BE2C (cell line): ENCODE results near the gene DPP10.
"Not testable (repeated sequence)": the region's sequence is repeated elsewhere in the genome, so short reads cannot be mapped to it uniquely, and the experiment has no call there.

ENCODE experiments used
- DNase-seq: peaks from one replicate; pipeline ENCODE4 v3.0.0-alpha.2; 2020
- H3K27me3 ChIP-seq: fragments of 250-450 bp; sonication (Bioruptor Pico); 2 replicates; pipeline ENCODE4 v1.5.1; 2020; ENCODE audit warnings: mild to moderate bottlenecking
- H3K36me3 ChIP-seq: fragments of 250-450 bp; sonication (Bioruptor Pico); 2 replicates; pipeline ENCODE4 v1.5.1; 2020; ENCODE audit warnings: mild to moderate bottlenecking
- H3K4me1 ChIP-seq: fragments of 250-450 bp; sonication (Bioruptor Pico); 2 replicates; pipeline ENCODE4 v1.5.1; 2020
- H3K4me3 ChIP-seq: 2 replicates; pipeline ENCODE4 v1.5.1; 2011; ENCODE audit warnings: low read depth, low read length
- H3K9me3 ChIP-seq: fragments of 250-450 bp; sonication (Bioruptor Pico); 2 replicates; pipeline ENCODE4 v1.5.1; 2020
- TF ChIP-seq, protein P1 (sequence below): IDR thresholded peaks from 2 replicates; pipeline ENCODE4 v1.5.1; 2012; ENCODE audit warnings: mild to moderate bottlenecking, low read depth, low read length

DPP10 gene

DNA sequence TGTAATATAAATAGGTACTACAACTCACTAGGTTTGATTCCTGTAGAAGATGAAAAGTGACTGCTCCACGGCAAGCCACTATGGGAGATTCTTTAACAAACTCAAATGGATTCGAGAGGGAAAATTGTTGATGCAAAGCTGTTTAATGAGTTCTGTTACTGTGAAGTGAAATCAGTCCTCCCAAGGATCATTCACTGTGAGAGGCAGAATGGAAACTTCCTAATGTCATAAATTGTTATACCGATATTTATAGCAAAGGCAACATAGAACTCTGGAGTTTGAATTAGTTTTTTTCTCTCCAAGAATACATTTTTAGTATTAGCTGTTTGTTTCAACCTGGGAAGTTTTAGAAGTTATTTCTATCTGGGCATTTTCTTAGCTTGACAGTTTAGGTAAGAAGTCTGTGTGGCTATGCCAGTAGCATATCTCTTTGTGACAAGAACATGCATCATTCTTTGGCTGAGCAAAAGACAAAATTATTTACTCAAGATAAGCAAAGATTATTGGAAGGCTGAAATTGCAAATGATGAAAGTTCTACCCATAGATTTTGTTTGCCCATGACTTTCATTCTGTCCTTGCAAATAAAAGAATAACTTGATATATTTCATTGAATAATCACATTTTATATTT lies 979.7 kb downstream of the DPP10 start:
- H3K36me3 ChIP-seq = no peaks in the 10 kb centered on the region
- H3K9me3 ChIP-seq = no peaks in the 10 kb centered on the region
- no peaks in the 10 kb centered on the region for H3K27me3 ChIP-seq
- TF ChIP-seq, protein P1, sequence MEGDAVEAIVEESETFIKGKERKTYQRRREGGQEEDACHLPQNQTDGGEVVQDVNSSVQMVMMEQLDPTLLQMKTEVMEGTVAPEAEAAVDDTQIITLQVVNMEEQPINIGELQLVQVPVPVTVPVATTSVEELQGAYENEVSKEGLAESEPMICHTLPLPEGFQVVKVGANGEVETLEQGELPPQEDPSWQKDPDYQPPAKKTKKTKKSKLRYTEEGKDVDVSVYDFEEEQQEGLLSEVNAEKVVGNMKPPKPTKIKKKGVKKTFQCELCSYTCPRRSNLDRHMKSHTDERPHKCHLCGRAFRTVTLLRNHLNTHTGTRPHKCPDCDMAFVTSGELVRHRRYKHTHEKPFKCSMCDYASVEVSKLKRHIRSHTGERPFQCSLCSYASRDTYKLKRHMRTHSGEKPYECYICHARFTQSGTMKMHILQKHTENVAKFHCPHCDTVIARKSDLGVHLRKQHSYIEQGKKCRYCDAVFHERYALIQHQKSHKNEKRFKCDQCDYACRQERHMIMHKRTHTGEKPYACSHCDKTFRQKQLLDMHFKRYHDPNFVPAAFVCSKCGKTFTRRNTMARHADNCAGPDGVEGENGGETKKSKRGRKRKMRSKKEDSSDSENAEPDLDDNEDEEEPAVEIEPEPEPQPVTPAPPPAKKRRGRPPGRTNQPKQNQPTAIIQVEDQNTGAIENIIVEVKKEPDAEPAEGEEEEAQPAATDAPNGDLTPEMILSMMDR = no peak
- DNase-seq = no peak
- H3K4me1 ChIP-seq = no peaks in the 10 kb centered on the region
- H3K4me3 ChIP-seq = no peak overlapping the region

DNA sequence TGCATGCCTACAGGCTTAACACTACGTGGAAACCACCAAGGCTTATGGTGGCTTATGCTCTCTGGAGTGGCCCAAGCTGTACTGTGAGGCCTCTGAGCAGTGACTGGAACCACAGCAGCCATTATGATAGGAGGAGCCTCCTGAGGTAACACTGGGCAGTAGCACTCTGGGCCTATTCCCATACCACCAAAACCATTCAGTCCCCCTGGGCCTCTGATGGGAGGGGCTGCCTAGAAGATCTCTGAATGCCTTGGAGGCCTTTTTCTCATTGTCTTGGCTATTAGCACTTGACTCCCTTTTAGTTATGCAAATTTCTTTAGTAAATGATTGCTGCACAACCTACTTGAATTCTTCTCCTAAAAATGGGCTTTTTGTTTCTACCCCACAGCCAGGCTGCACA lies 985.0 kb downstream of the DPP10 start:
- H3K36me3 ChIP-seq = no peaks in the 10 kb centered on the region
- TF ChIP-seq, protein P1 = no peak
- no peaks in the 10 kb centered on the region for H3K27me3 ChIP-seq
- DNase-seq = no peak
- H3K4me3 ChIP-seq = no peak overlapping the region
- H3K9me3 ChIP-seq = no peaks in the 10 kb centered on the region
- H3K4me1 ChIP-seq = no peaks in the 10 kb centered on the region

DNA sequence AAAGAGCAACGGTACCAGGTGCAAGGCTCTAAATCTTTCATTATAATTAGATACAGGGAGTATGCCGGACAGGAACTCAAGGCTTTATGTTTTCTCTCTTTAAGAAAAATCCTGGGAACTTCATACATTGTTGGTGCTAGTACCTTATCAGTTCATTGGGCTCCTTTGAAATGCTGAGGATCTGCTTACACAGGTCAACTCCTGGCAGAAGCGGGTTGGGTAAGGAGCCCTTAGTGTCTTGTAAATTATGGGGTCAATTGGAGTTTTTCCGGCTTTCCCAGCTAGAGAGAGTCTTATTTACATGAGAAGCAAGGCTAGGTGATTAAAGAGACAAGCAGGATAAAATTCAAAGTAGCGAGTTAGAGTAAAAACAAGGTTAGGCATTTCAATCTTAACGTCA lies 998.3 kb downstream of the DPP10 start:
- not testable (repeated sequence) for H3K4me3 ChIP-seq, H3K9me3 ChIP-seq, H3K27me3 ChIP-seq, H3K4me1 ChIP-seq, H3K36me3 ChIP-seq, DNase-seq

DNA sequence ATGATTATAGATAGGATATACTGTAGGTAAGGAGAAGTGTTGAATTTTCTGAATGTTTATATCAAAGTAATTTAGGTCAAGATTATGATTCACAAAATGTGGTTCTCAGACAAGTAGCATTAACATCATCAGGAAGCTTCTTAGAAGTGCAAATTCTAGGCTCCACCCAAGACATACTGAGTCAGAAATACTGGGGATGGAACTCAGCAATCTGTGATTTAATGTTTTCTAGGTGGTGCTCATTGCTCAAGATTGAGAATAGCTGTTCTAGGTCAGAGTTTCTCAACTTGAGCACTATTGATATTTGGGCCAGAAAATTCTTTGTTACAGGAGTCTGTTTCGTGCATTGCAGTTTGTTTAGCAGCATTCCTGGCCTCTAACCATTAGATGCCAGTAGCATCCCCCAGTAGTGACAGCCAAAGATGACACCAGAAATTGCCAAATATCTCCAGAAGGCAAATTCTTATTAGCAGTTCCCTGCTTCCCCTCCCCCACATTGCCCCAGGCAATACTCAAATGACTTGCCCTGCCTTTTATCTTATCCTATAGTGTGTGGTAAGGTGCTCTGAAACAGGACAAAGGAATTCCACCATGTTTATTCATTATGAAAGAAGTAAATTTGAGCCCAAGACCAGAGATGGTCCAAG lies 1001.2 kb downstream of the DPP10 start:
- H3K9me3 ChIP-seq = no peaks in the 10 kb centered on the region
- no peaks in the 10 kb centered on the region for H3K4me1 ChIP-seq
- TF ChIP-seq, protein P1 = no peak
- DNase-seq = no peak
- H3K36me3 ChIP-seq = no peaks in the 10 kb centered on the region
- H3K4me3 ChIP-seq = no peak overlapping the region
- no peaks in the 10 kb centered on the region for H3K27me3 ChIP-seq

DNA sequence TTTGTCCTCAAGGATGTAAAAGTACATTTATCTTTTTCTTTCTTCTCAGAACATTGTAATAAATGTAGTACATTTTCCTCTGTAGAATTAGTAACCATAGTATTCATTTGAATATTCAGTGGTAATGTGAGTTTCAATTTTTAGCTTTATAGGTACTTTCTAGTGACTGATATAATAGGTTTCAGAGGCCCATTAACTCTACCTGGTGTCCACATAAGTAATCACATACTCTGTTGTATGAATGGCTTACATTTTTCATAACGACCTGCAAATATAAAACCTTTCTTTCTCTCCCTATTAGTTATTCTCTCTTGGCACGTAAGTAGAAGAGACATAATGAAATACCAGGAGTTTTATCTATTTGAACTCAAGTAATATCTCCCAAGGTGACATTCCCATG lies 1017.6 kb downstream of the DPP10 start:
- H3K27me3 ChIP-seq = no peaks in the 10 kb centered on the region
- TF ChIP-seq, protein P1 = no peak
- H3K4me3 ChIP-seq = no peak overlapping the region
- no peaks in the 10 kb centered on the region for H3K4me1 ChIP-seq
- no peaks in the 10 kb centered on the region for H3K9me3 ChIP-seq
- DNase-seq = no peak
- H3K36me3 ChIP-seq = no peaks in the 10 kb centered on the region

DNA sequence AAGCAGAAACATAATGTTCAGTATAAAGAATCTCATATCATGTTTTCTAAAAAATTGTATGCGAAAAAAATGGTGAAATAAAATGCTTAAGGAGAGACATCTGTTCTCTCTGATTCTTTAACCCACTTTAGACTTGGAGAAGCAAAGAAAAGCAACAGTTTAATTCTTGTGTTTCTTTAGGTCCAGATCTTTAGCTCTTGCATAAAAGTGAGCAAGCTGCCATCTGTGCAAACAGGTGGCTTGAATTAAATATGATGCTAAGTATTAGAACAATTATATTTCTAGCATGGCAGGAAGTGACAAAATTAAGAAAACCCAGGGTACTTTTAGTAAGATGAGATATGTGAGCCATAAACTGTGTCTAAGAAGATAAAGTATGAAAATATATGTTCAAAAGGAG lies 1038.3 kb downstream of the DPP10 start:
- no peak for DNase-seq
- Histone ChIP-seq H3K9me3 (no peaks in the 10 kb centered on the region), H3K4me3 (no peak overlapping the region), H3K27me3 (no peaks in the 10 kb centered on the region), H3K4me1 (no peaks in the 10 kb centered on the region), H3K36me3 (no peaks in the 10 kb centered on the region)
- TF ChIP-seq, protein P1 = no peak
